A673 (cell line): ENCODE measurements around the gene ADNP.

ENCODE experiments used
- EZH2 ChIP-seq: fragments of 200-600 bp; sonication (generic); IDR thresholded peaks from 2 replicates; pipeline ENCODE4 v1.6.1; 2017; ENCODE audit warnings: borderline replicate concordance, low read depth, mild to moderate bottlenecking, mixed read lengths, antibody characterized with exemption, low read length; ENCODE audit not compliant: poor library complexity, severe bottlenecking
- TF ChIP-seq, protein P1 (sequence below): fragments of 300-800, 200-600 bp; sonication (generic); conservative IDR thresholded peaks from 2 replicates; pipeline ENCODE4 v1.5.1; 2017; ENCODE audit warnings: low read depth, mild to moderate bottlenecking, antibody characterized with exemption, low read length, moderate library complexity, mixed read lengths

- TF ChIP-seq, protein P1, sequence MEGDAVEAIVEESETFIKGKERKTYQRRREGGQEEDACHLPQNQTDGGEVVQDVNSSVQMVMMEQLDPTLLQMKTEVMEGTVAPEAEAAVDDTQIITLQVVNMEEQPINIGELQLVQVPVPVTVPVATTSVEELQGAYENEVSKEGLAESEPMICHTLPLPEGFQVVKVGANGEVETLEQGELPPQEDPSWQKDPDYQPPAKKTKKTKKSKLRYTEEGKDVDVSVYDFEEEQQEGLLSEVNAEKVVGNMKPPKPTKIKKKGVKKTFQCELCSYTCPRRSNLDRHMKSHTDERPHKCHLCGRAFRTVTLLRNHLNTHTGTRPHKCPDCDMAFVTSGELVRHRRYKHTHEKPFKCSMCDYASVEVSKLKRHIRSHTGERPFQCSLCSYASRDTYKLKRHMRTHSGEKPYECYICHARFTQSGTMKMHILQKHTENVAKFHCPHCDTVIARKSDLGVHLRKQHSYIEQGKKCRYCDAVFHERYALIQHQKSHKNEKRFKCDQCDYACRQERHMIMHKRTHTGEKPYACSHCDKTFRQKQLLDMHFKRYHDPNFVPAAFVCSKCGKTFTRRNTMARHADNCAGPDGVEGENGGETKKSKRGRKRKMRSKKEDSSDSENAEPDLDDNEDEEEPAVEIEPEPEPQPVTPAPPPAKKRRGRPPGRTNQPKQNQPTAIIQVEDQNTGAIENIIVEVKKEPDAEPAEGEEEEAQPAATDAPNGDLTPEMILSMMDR = no peak
- TF ChIP-seq EZH2 = no peak
These were observed 14.3 kb downstream of the ADNP start for GRCh38 chr20:50916934-50917333.
